GM12878 (cell line): ENCODE measurements around the gene HLA-B. TPM values are rescaled to one million over a fixed set of nuclear protein-coding genes. Genes with fewer than 3 reads are reported as not detected.

ENCODE experiments used
- ATAC-seq: fragments of 200-7000 bp; cut with Tn5 transposase; 3 replicates; pipeline ENCODE4 v1.9.1; 2020; ENCODE audit warnings: mild to moderate bottlenecking, moderate library complexity
- BruUV-seq: library from RNA; stranded (reverse); fragments of 400-500 nt; replicated peaks from 2 replicates; lab custom pipeline; 2021; lab: Mats Ljungman, UMichigan
- CTCF ChIA-PET: fragments of 300-600 bp; sonication (Branson Sonifier 250); formaldehyde crosslinking; extraction: SDS; loops from one replicate; lab custom pipeline; 2021; ENCODE audit warnings: inconsistent platforms; lab: Yijun Ruan, JAX
- POLR2A ChIA-PET: fragments of 350-600 bp; formaldehyde crosslinking; extraction: SDS; loops from one replicate; lab custom pipeline; 2021; ENCODE audit warnings: inconsistent platforms; lab: Charles Lee
- RAD21 ChIA-PET: fragments of 300-600 bp; sonication (Branson Sonifier 250); formaldehyde crosslinking; loops from one replicate; lab custom pipeline; 2023; ENCODE audit warnings: antibody characterized with exemption; ENCODE audit not compliant: unreplicated experiment; lab: Charles Lee
- SMC1A ChIA-PET: fragments of 300-600 bp; sonication (Branson Sonifier 250); formaldehyde crosslinking; loops from one replicate; lab custom pipeline; 2023; ENCODE audit not compliant: unreplicated experiment, uncharacterized antibody; lab: Charles Lee
- DNase-seq: peaks from one replicate; pipeline ENCODE4 v3.0.0-alpha.2; 2011; ENCODE audit warnings: low read depth, low spot score
- FAIRE-seq: peaks from 3 replicates; lab custom pipeline; 2011; peaks lifted over from hg19 to GRCh38; lab: Jason Lieb, UNC
- H2AFZ ChIP-seq: 2 replicates; pipeline ENCODE4 v1.6.0; 2011; ENCODE audit warnings: low read depth, low read length, control low read depth; ENCODE audit not compliant: control insufficient read depth
- H3K27ac ChIP-seq: 2 replicates; pipeline ENCODE4 v1.5.1; 2011; ENCODE audit warnings: control low read depth; ENCODE audit not compliant: control insufficient read depth, insufficient read depth
- H3K27me3 ChIP-seq, 2 experiments: replicated peaks in 1 of 2; 2 replicates each; pipeline versions ENCODE4 v1.6.0 to v1.6.1; 2011; ENCODE audit warnings: low read length in 1 of 2; ENCODE audit not compliant: control insufficient read depth in 2 of 2, insufficient read depth in 2 of 2
- H3K36me3 ChIP-seq, 2 experiments: 2 replicates each; pipeline ENCODE4 v1.5.1; 2011; ENCODE audit warnings: low read length in 1 of 2; ENCODE audit not compliant: control insufficient read depth in 2 of 2, insufficient read depth in 2 of 2
- H3K4me1 ChIP-seq: 2 replicates; pipeline ENCODE4 v1.6.1; 2011; ENCODE audit warnings: mild to moderate bottlenecking, low read length, moderate library complexity, mixed read lengths; ENCODE audit not compliant: control insufficient read depth, insufficient read depth
- H3K4me2 ChIP-seq: 2 replicates; pipeline ENCODE4 v1.6.0; 2011; ENCODE audit warnings: control low read depth; ENCODE audit not compliant: control insufficient read depth, insufficient read depth
- H3K4me3 ChIP-seq: fragments of 200-600 bp; sonication (generic); 2 replicates; pipeline ENCODE4 v1.5.1; 2016
- H3K79me2 ChIP-seq: 2 replicates; pipeline ENCODE4 v1.6.0; 2011; ENCODE audit warnings: low read length; ENCODE audit not compliant: control insufficient read depth, insufficient read depth
- H3K9ac ChIP-seq: 2 replicates; pipeline ENCODE4 v1.8.0; 2011; ENCODE audit warnings: low read length, control low read depth, mixed read lengths; ENCODE audit not compliant: control insufficient read depth, insufficient read depth
- H3K9me3 ChIP-seq: replicated peaks from 3 replicates; pipeline ENCODE4 v1.5.1; 2011; ENCODE audit warnings: mild to moderate bottlenecking, low read length; ENCODE audit not compliant: control insufficient read depth, insufficient read depth
- H4K20me1 ChIP-seq: 2 replicates; pipeline ENCODE4 v1.6.0; 2011; ENCODE audit not compliant: control insufficient read depth, insufficient read depth
- CBX5 ChIP-seq: sonication (generic); IDR thresholded peaks from 2 replicates; pipeline ENCODE4 v1.6.1; 2016; ENCODE audit warnings: low read depth, moderate library complexity, mild to moderate bottlenecking, inconsistent platforms
- CREB1 ChIP-seq: IDR thresholded peaks from 2 replicates; pipeline ENCODE4 v1.6.1; 2012; ENCODE audit warnings: low read depth, mild to moderate bottlenecking, inconsistent platforms
- CREM ChIP-seq: IDR thresholded peaks from 2 replicates; pipeline ENCODE4 v1.6.1; 2014; ENCODE audit warnings: antibody characterized with exemption, low read depth
- LARP7 ChIP-seq: fragments of 450-650 bp; IDR thresholded peaks from 2 replicates; pipeline ENCODE4 v1.6.1; 2017; ENCODE audit warnings: mild to moderate bottlenecking
- MEF2A ChIP-seq: IDR thresholded peaks from 2 replicates; pipeline ENCODE4 v1.6.1; 2011; ENCODE audit warnings: low read depth, mild to moderate bottlenecking, low read length, moderate library complexity; ENCODE audit not compliant: insufficient read depth
- RAD51 ChIP-seq: fragments of 450-650 bp; IDR thresholded peaks from 2 replicates; pipeline ENCODE4 v1.6.1; 2016; ENCODE audit warnings: moderate library complexity, mild to moderate bottlenecking, inconsistent platforms
- YBX1 ChIP-seq: fragments of 450-650 bp; IDR thresholded peaks from 2 replicates; pipeline ENCODE4 v1.6.1; 2016; ENCODE audit warnings: antibody characterized with exemption
- ZNF24 ChIP-seq: fragments of 450-650 bp; IDR thresholded peaks from 2 replicates; pipeline ENCODE4 v1.6.1; 2017; ENCODE audit warnings: antibody characterized with exemption, mild to moderate bottlenecking
- ZNF274 ChIP-seq: IDR thresholded peaks from one replicate; pipeline ENCODE4 v1.8.0; 2011; ENCODE audit not compliant: insufficient read length, insufficient read depth
- ZSCAN29 ChIP-seq: fragments of 450-650 bp; IDR thresholded peaks from 2 replicates; pipeline ENCODE4 v1.6.1; 2017; ENCODE audit warnings: mild to moderate bottlenecking, moderate library complexity
- in situ Hi-C: fragments of 300-500 bp; cut with MboI; formaldehyde crosslinking; loops from 9 replicates; pipeline ENCODE4 v1.14.3; 2018; ENCODE audit warnings: mixed read lengths
- intact Hi-C: fragments of 100-400 bp; cut with micrococcal nuclease; formaldehyde crosslinking; loops from one replicate; pipeline ENCODE4 v1.14.2; 2022; ENCODE audit not compliant: unreplicated experiment
- polyA plus RNA-seq, 11 experiments: library from polyadenylated mRNA; depleted of rRNA in 4 of 11; unstranded in 6 of 11; stranded (reverse) in 5 of 11; fragments of >200 nt; fragmentation: Nextera tagmentation in 4 of 11; fragmentation: Illumina TruSeq in 1 of 11; extraction: Ambion mirVana in 4 of 11; extraction: Trizol in 1 of 11; gene quantifications; 1 replicate in 1 of 11; 2 replicates in 10 of 11; pipeline versions ENCODE4 v1.2.1 to v1.2.3, GENCODE V29; 2011 to 2016; ENCODE audit warnings: inconsistent platforms in 2 of 11, missing spikeins in 2 of 11, low read depth in 1 of 11
- total RNA-seq, 4 experiments: library from RNA; depleted of rRNA in 3 of 4; stranded (reverse); fragments of >200 nt in 3 of 4; fragmentation: Illumina TruSeq in 1 of 4; extraction: Trizol in 1 of 4; gene quantifications; 2 replicates each; pipeline versions ENCODE4 v1.2.1 to v1.2.3, GENCODE V29; 2013 to 2021
- TF ChIP-seq, protein P1 (sequence below): fragments of 450-650 bp; IDR thresholded peaks from 2 replicates; pipeline ENCODE4 v1.6.1; 2017; ENCODE audit warnings: low read depth, mild to moderate bottlenecking, moderate library complexity
- TF ChIP-seq, protein P2 (sequence below): fragments of 450-650 bp; IDR thresholded peaks from 2 replicates; pipeline ENCODE4 v1.6.1; 2017; ENCODE audit warnings: mild to moderate bottlenecking, low read depth, inconsistent platforms; ENCODE audit not compliant: poor library complexity, severe bottlenecking
- TF ChIP-seq, protein P3 (sequence below): IDR thresholded peaks from 2 replicates; pipeline ENCODE4 v1.6.1; 2011; ENCODE audit warnings: borderline replicate concordance, low read depth, mild to moderate bottlenecking, moderate library complexity, low read length; ENCODE audit not compliant: insufficient read depth, poor library complexity, severe bottlenecking
- TF ChIP-seq, protein P4 (sequence below): IDR thresholded peaks from 2 replicates; pipeline ENCODE4 v1.6.1; 2012; ENCODE audit warnings: low read depth, low read length, improper control_type of control experiment

HLA-B gene
- total and polyA plus RNA-seq, 10 of the 15 experiments (the other 5 are each of a cell fraction or from before 2014, with no cell fraction given): 820 to 5,128 (median 3,370) TPM

DNA sequence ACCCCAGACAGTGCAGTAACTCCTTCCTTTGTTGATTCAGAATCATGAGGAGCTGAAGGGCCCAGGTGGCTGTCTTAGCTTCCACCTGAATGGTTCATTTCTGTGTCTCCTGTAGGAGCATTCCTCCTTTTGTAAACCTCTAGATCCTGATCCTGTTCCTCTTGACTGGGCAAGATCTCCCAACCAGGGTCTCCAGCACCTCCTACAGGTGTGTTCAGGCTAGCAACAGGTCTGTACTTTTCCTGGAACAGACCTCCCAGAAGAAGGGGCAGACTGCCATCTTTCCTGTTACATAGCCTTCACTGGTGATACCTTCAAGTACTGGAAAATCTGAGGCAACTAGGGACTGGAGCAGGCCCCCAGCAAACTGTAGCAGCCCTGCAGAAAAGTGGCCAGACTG, 35.2 kb downstream of the HLA-B start:
- BruUV-seq: no TSS peak
- ChIA-PET RAD21 (interaction anchor here (1.0 kb wide), 1 partner anchor 36 kb away, joined by 3 read pairs; no protein-coding TSS in a partner anchor), CTCF (no interaction called here), POLR2A (no interaction called here), SMC1A (no interaction called here)
- H3K4me3 ChIP-seq: no peak overlapping the region
- FAIRE-seq: no peak
- H3K79me2 ChIP-seq: no peaks in the 10 kb centered on the region
- H3K4me1 ChIP-seq: no peaks in the 10 kb centered on the region
- no peaks in the 10 kb centered on the region; the same call in 2 of the 3 replicates for H3K9me3 ChIP-seq
- no peak overlapping the region for H3K9ac ChIP-seq
- in situ Hi-C loops (no loop called here), intact Hi-C loops (no loop called here)
- H2AFZ ChIP-seq: no peak overlapping the region
- H3K4me2 ChIP-seq: no peak overlapping the region
- no peaks in the 10 kb centered on the region for H3K36me3 ChIP-seq
- no peaks in the 10 kb centered on the region for H4K20me1 ChIP-seq
- H3K27me3 ChIP-seq: no peaks in the 10 kb centered on the region; a peak in 1 of 4 replicates
- H3K27ac ChIP-seq: no peak overlapping the region
- TF ChIP-seq ZNF274 (no peak), CBX5 (no peak), LARP7 (no peak), RAD51 (no peak), ZNF24 (no peak), MEF2A (no peak), YBX1 (no peak), CREM (no peak), ZSCAN29 (no peak), CREB1 (no peak)
- TF ChIP-seq, protein P1, sequence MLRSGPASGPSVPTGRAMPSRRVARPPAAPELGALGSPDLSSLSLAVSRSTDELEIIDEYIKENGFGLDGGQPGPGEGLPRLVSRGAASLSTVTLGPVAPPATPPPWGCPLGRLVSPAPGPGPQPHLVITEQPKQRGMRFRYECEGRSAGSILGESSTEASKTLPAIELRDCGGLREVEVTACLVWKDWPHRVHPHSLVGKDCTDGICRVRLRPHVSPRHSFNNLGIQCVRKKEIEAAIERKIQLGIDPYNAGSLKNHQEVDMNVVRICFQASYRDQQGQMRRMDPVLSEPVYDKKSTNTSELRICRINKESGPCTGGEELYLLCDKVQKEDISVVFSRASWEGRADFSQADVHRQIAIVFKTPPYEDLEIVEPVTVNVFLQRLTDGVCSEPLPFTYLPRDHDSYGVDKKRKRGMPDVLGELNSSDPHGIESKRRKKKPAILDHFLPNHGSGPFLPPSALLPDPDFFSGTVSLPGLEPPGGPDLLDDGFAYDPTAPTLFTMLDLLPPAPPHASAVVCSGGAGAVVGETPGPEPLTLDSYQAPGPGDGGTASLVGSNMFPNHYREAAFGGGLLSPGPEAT: no peak
- TF ChIP-seq, protein P2, sequence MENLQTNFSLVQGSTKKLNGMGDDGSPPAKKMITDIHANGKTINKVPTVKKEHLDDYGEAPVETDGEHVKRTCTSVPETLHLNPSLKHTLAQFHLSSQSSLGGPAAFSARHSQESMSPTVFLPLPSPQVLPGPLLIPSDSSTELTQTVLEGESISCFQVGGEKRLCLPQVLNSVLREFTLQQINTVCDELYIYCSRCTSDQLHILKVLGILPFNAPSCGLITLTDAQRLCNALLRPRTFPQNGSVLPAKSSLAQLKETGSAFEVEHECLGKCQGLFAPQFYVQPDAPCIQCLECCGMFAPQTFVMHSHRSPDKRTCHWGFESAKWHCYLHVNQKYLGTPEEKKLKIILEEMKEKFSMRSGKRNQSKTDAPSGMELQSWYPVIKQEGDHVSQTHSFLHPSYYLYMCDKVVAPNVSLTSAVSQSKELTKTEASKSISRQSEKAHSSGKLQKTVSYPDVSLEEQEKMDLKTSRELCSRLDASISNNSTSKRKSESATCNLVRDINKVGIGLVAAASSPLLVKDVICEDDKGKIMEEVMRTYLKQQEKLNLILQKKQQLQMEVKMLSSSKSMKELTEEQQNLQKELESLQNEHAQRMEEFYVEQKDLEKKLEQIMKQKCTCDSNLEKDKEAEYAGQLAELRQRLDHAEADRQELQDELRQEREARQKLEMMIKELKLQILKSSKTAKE: no peak
- TF ChIP-seq, protein P3, sequence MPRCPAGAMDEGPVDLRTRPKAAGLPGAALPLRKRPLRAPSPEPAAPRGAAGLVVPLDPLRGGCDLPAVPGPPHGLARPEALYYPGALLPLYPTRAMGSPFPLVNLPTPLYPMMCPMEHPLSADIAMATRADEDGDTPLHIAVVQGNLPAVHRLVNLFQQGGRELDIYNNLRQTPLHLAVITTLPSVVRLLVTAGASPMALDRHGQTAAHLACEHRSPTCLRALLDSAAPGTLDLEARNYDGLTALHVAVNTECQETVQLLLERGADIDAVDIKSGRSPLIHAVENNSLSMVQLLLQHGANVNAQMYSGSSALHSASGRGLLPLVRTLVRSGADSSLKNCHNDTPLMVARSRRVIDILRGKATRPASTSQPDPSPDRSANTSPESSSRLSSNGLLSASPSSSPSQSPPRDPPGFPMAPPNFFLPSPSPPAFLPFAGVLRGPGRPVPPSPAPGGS: no peak
- TF ChIP-seq, protein P4, sequence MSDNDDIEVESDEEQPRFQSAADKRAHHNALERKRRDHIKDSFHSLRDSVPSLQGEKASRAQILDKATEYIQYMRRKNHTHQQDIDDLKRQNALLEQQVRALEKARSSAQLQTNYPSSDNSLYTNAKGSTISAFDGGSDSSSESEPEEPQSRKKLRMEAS: no peak
- no peak for ATAC-seq
- DNase-seq: no peak
